Measurements from ENCODE around the gene SUGCT.

- TF ChIP-seq SPI1 (IDR thresholded peaks at IDR 0.05; ENCODE audit: low read depth, low read length) = no peak
- no peak for TF ChIP-seq POLR2A (IDR thresholded peaks at IDR 0.05; ENCODE audit: low read depth, low read length)
- no peak for TF ChIP-seq TAF1 (IDR thresholded peaks at IDR 0.05; ENCODE audit: low read depth, low read length)
- TF ChIP-seq POLR2AphosphoS5 (IDR thresholded peaks at IDR 0.05; ENCODE audit: low read depth, low read length) = no peak
- no peak for TF ChIP-seq POU2F2 (IDR thresholded peaks at IDR 0.05; ENCODE audit: low read depth, low read length)
- TF ChIP-seq PAX5 (IDR thresholded peaks at IDR 0.05; ENCODE audit: insufficient read depth, low read length, severe bottlenecking) = no peak
Measured at GRCh38 chr7:40610461-40610860, 475.7 kb downstream of the SUGCT start.
